Measurements from ENCODE around the gene IL23A. TPM values are rescaled to one million over a fixed set of nuclear protein-coding genes. Genes with fewer than 3 reads are reported as not detected.
A peak's percentile ranks its signal among the peaks of the same experiment; 100 is the strongest.

IL23A gene
- total RNA-seq, 1 donor from 2014 or later = 0.43 TPM

DNA sequence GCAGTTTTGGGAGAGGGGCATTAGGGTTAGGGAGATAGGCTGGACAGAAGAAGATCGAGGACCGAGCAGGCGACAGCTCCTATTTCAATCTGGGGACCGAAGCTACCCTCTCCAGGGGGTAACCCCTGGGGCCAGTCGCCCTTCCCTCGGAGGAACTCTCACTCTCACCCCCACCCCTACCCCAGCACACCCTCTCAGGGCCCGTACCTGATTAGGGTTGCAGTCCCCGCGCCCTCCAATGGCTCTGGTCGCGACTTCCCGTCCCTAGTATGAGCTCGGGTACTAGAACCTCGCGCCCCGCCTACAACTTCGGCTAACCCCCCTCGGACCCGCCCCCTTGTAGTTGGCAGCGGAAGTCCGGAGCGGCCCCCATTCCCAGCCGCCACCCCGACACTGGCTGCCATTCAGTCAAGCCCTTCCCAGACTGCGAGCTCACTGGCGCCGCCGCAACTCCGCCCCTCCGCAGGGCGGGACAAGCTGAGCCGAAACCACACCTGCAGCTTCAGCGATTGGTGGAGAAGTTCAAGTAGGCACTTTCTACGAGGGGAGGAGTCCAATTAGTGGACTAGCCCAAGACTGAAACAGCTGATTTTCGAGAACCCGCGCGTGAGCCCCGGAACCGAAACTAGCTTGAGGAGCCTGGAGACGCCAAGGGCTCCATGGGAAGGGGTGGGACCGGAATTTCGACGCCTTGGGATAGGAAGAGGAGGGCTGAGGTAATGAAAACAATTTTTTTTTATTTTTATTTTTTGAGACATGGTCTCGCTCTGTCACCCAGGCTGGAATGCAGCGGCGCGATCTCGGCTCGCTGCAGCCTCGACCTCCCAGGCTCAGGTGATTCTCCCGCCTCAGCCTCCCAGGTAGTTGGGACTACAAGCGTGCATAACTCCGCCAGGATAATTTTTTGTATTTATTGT is 21.4 kb downstream of the IL23A start, which contains the start of gene STAT2:
TSS of gene STAT2 (minus strand) at position 257 of the 917 bp plus-strand sequence. CDS start 3,536 bp downstream, outside the sequence.
- peak; percentile 84 for ATAC-seq
- DNase-seq (ENCODE audit: low spot score) = peak; percentile 100

DNA sequence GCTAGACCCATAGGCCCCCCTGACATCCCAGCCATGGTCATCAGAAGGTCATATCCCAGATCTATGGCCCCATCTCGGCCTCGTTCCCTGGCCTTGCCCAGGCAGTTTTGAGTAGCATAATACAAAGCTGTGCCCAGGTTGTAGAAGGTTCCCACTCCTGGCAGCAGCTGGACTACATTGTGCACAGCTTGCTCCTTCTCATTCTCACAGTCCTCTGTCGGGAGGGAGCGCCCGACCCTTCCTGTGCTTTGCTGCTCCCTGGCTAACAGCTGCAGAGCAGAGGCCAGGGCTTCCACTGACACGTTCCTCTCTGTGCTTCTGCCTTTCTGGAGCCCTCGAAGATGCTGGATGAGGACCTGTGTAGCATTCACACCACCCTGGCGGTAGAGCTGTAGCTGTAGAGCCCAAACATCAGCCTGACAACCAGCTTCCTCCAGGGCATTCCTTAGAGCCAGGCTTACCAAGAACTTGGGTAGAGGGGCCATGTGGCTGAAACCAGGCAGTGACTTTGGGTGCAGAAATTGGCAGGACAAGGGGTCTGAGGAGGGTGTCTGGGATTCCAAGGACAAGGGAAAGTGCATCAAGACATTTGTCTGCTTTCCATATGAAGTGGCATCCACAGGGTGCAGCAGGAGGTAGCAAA is 22.9 kb downstream of the IL23A start:
- ATAC-seq = peak; percentile 11
- peak; percentile 56 for DNase-seq (ENCODE audit: low spot score)

- ATAC-seq = peak; percentile 42
- peak; percentile 60 for DNase-seq (ENCODE audit: low spot score)
Measured at GRCh38 chr12:56362130-56363059, 23.7 kb downstream of the IL23A start, which contains the start of gene APOF. Gene APOF (minus strand): TSS chr12:56362857. CDS start chr12:56362745, 112 bp downstream.

DNA sequence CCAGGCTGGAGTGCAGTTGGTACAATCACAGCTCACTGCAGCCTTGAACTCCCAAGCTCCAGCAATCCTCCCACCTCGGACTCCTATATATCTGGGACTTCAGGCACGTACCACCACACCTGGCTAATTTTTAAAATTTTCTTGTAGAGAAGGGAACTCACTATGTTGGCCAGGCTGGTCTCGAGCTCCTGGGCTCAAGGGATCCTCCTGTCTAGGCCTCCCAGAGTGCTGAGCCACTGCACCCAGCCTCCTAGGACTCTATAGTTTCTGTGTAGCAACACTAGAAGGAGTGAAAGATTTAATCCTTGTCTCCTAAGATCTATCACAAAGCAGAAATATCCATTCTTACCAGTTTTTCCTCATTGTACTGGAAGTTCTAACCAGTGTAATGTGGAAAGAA is 28.3 kb downstream of the IL23A start:
- ATAC-seq = no peak

DNA sequence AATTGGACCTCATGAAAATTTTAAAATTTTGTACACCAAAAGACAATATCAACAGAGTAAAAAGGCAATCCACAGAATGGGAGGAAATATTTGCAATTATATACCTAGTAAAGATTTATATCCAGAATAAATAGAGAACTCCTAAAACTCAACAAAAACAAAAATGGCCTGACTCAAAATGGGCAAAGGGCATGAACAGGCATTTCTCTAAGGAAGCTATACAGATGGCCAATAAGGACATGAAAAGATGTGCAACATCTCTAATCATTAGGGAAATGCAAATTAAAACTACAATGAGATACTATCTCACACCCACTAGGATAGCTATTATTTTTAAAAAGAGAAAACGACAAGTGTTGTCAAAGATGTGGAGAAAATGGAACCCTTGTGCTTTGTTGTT is 34.8 kb downstream of the IL23A start:
- ATAC-seq (no peak), DNase-seq (ENCODE audit: low spot score) (no peak)

More for the DNA sequence above, 28.3 kb downstream of the IL23A start:
- no peak for DNase-seq (ENCODE audit: low spot score)

DNA sequence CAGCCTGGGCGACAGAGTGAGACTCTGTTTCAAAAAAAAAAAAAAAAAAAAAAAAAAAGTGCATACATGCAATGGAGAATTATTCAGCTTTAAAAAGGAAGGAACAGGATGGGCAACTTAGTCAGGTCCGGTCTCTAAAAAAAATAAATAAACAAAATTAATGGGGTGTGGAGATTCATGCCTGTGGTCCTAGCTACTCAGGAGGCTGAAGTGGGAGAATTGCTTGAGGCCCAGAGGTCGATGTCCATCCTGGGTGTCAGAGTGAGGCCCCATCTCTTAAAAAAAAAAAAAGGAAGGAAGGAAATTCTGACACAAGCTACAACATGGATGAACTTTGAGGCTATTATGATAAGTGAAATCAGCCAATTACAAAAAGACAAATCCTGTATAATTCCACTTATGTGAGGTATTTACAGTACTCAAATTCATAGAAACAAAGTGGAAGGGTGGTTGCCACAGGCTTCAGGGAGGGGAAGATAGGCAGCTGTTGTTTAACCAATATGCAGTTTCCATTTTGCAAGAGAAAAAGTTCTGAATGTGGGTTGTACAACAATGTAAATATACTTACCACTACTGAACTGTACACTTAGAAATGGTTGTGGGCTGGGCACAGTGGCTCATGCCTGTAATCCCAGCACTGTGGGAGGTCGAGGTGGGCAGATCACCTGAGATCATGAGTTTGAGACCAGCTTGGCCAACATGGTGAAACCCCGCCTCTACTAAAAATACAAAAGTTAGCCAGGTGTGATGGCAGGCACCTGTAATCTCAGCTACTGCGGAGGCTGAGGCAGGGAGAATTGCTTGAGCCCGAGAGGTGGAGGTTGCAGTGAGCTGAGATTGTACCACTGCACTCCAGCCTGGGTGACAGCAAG is 36.3 kb downstream of the IL23A start:
- ATAC-seq = no peak
- peak; percentile 35 for DNase-seq (ENCODE audit: low spot score)

- peak; percentile 8 for DNase-seq (ENCODE audit: low spot score)
- ATAC-seq = peak; percentile 20
Measured at GRCh38 chr12:56375598-56376434, 37.1 kb downstream of the IL23A start.

GRCh38 chr12:56377310-56377988 is 38.8 kb downstream of the IL23A start:
- peak; percentile 20 for ATAC-seq
- DNase-seq (ENCODE audit: low spot score) = peak; percentile 8

GRCh38 chr12:56377989-56378316 is 39.3 kb downstream of the IL23A start:
- DNase-seq (ENCODE audit: low spot score) = no peak
- no peak for ATAC-seq

- no peak for DNase-seq (ENCODE audit: low spot score)
- ATAC-seq = no peak
Measured at GRCh38 chr12:56382611-56383010, 43.9 kb downstream of the IL23A start.

DNA sequence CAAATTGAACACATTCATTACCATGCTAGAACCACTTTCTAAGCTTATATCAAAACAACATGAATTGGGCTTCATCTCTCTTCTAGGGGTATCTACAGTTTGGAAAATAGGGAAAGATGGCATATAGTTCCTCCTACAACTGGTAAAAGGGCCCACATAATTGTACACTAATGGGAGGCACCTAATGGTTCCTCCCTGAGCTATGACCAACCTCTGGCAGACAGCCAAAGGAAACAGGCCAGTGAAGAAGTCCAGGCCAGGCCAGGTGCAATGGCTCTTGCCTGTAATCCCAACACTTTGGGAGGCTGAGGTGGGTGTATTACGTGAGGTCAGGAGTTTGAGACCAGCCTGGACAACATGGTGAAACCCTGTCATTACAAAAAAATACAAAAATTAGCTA is 47.2 kb downstream of the IL23A start:
- peak; percentile 69 for DNase-seq (ENCODE audit: low spot score)
- ATAC-seq = peak; percentile 88

DNA sequence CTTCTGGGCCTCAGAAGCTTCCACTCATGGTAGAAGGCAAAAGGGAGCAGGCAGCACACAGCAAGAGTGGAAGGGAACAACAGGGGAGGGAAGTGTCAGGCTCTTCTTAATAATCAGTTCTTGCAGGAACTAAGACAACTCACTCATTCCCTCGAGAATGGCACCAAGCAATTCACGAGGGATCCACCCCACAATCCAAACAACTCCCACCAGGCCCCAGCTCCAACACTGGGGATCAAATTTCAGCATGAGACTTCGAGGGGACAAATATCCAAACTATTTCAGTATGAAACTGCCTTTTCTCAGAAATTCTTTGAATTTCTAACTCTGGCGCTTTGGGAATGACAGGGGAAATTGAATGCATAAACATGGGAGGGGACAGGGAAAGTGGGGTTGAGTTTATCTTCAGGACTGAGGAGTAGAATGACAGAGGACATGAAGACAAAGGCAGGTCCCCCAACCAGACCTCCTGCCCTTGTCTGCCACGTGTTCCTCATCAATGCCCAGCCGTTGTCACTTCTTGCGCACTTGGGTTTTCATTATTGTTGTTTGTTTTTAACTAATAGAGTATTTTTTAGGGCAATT is 48.6 kb downstream of the IL23A start:
- ATAC-seq = no peak
- no peak for DNase-seq (ENCODE audit: low spot score)

DNA sequence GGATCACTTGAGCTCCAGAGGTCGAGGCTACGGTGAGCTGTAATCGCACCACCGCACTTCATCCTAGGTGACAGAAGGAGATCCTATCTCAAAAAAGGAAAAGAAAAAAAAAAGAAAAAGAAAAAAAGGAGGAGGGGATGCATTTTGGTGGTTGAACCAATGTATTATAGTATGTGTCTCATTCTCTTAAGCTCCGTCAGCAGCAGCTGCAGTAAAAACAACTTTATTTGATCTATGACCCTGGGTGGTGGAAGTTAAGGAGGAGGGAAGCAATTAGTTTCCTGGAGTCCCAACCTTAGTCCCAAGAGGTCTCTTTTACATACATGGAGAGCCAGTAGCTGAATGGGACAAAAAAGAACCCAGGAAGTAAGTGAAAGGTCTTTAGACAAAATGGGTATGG is 50.7 kb downstream of the IL23A start:
- no peak for ATAC-seq

More for the DNA sequence above, 50.7 kb downstream of the IL23A start:
- DNase-seq (ENCODE audit: low spot score) = no peak

Other genes starting within 250 kb of the IL23A start
- 32.3 TPM for gene PA2G4, start 234.3 kb upstream of the IL23A start, total RNA-seq
- 1,359 TPM for gene RPL41, start 222.3 kb upstream of the IL23A start, total RNA-seq
- gene ZC3H10, start 220.6 kb upstream of the IL23A start, total RNA-seq = 4.6 TPM
- 62.2 TPM for gene ESYT1, start 210.6 kb upstream of the IL23A start, total RNA-seq
- 6.5 TPM for gene MYL6B, start 186.3 kb upstream of the IL23A start, total RNA-seq
- gene MYL6, start 180.5 kb upstream of the IL23A start, total RNA-seq = 376 TPM
- gene SMARCC2, start 149.4 kb upstream of the IL23A start, total RNA-seq = 27.6 TPM
- gene RNF41, start 117.0 kb upstream of the IL23A start, total RNA-seq = 13.2 TPM
- gene NABP2, start 114.5 kb upstream of the IL23A start, total RNA-seq = 16.0 TPM
- 227 TPM for gene SLC39A5, start 108.8 kb upstream of the IL23A start, total RNA-seq
- 12.9 TPM for gene ANKRD52, start 80.5 kb upstream of the IL23A start, total RNA-seq
- gene COQ10A, start 71.9 kb upstream of the IL23A start, total RNA-seq = 24.8 TPM
- 67.4 TPM for gene CS, start 38.6 kb upstream of the IL23A start, total RNA-seq
- 93.3 TPM for gene CNPY2, start 22.9 kb upstream of the IL23A start, total RNA-seq
- gene PAN2, start 4.9 kb upstream of the IL23A start, total RNA-seq = 86.0 TPM
- gene STAT2, start 21.2 kb downstream of the IL23A start, total RNA-seq = 95.5 TPM
- 188 TPM for gene APOF, start 24.0 kb downstream of the IL23A start, total RNA-seq
- 8.6 TPM for gene TIMELESS, start 110.5 kb downstream of the IL23A start, total RNA-seq
- gene MIP, start 115.8 kb downstream of the IL23A start, total RNA-seq = 0.60 TPM
- 9.4 TPM for gene SPRYD4, start 129.7 kb downstream of the IL23A start, total RNA-seq
- 251 TPM for gene GLS2, start 149.3 kb downstream of the IL23A start, total RNA-seq
- 6.6 TPM for gene RBMS2, start 182.9 kb downstream of the IL23A start, total RNA-seq

All from left lobe of liver (tissue), 2 donors.